ENCODE measurements around the gene DIS3.

GRCh38 chr13:72726726-72727416 lies 54.8 kb downstream of the DIS3 start:
- no peak for TF ChIP-seq POLR2A (IDR thresholded peaks at IDR 0.05)
- no peak for TF ChIP-seq CTCF (IDR thresholded peaks at IDR 0.05)
